Astrocyte of the spinal cord (primary cell): ENCODE data around the gene GH1.

Experiments used
- DNase-seq: peaks from one replicate; pipeline ENCODE4 v3.0.0; 2011; ENCODE audit warnings: low read depth, low spot score
- H3K4me3 ChIP-seq: 2 replicates; pipeline ENCODE4 v1.5.1; 2011; ENCODE audit warnings: low read depth, mild to moderate bottlenecking, low read length, moderate library complexity
- in situ Hi-C: cut with HindIII; loops from 2 replicates; pipeline ENCODE4 v1.10.0; 2017; ENCODE audit warnings: low sequenced_read_pairs
- TF ChIP-seq, protein P1 (sequence below): IDR thresholded peaks from 2 replicates; pipeline ENCODE4 v1.5.1; 2012; ENCODE audit warnings: low read depth, mild to moderate bottlenecking, low read length, inconsistent platforms

Gene GH1

DNA sequence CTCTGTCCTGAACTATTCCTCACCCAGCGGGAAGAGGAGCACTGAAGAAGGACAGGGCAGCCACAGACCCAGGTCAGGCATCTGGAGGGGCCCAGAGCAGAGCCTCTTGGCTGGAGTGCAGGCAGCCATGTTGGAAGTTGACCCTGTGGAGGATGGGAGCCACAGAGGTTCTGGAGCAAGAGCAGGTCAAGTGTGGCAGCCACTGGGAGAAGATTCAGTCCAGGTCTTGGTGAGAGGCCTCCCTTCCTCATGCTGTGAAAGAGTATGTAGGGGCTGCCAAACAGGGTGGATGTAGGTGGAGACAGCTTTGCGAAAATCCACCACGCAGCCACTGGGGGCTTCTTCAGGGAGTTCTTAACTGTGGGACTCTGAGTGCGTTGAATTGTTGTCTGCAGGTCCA lies 14.1 kb upstream of the GH1 start:
- in situ Hi-C loops: no loop called here
- TF ChIP-seq, protein P1, sequence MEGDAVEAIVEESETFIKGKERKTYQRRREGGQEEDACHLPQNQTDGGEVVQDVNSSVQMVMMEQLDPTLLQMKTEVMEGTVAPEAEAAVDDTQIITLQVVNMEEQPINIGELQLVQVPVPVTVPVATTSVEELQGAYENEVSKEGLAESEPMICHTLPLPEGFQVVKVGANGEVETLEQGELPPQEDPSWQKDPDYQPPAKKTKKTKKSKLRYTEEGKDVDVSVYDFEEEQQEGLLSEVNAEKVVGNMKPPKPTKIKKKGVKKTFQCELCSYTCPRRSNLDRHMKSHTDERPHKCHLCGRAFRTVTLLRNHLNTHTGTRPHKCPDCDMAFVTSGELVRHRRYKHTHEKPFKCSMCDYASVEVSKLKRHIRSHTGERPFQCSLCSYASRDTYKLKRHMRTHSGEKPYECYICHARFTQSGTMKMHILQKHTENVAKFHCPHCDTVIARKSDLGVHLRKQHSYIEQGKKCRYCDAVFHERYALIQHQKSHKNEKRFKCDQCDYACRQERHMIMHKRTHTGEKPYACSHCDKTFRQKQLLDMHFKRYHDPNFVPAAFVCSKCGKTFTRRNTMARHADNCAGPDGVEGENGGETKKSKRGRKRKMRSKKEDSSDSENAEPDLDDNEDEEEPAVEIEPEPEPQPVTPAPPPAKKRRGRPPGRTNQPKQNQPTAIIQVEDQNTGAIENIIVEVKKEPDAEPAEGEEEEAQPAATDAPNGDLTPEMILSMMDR: no peak
- no peak for DNase-seq
- H3K4me3 ChIP-seq: no peak overlapping the region

DNA sequence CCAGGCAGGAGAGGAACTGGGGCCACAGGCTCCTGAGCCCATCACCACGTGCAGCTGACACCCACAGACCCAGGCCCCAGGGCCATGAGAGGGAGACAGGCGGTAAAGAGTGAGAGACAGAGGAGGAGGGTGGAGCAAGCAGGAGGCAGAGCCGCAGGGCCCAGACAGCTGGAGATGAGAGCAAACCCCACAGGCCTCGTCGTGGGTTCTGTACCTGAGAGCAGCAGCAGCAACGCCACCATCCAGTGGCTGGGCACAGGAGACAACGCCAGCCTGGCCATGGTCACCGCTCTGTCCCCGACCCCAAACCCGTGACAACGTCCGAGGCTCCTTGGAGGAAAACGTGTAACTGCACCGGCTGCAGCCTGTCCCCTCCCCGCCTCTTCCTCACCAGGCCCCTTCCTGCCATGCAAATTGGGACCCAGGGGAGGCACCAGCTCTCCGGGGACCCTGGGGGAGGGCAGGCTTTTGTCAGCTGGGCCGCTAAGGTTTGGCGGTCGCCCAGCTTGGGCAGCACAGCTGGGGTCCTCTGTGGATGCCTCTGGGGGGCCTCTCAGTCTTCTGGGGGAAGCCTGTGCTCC lies 13.4 kb upstream of the GH1 start, which contains the start of gene CD79B:
CD79B (minus strand) TSS at position 351 of the 581 bp plus-strand sequence; CDS start at position 281, 70 bp downstream.
- TF ChIP-seq, protein P1: no peak
- no peak within 1 kb of the TSS for H3K4me3 ChIP-seq
- in situ Hi-C loops: no loop called here
- DNase-seq: no peak

DNA sequence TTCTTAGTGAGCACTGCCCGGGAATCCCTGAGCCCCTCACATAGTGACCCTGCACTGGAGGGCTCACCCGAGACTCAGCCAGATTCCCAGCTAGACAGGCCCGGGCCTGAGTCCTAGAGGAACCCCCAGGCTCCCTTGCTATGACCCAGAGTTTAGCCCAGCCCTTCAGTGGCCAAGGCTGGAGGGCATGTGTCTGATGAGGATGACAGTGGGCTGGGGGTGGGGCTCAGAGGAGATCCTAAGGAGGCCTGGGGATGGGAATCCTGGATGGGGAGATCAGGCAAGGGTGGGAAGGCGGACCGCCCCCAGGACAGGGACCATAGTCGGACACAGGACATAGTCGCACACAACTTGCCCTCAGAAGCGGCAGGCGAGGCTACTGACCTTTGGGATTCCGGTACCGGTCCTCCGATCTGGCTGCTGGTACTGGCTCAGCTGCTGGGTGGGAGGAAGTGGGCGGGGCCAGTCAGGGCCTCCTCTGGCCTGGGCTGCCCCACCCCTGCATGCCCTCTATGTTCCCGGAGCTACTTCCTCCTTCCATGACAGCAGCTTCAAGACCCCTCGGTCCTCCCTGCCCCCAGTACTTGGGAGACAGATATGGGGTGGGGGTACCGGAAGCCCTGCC lies 12.4 kb upstream of the GH1 start:
- no peak for DNase-seq
- no peak overlapping the region for H3K4me3 ChIP-seq
- in situ Hi-C loops: no loop called here
- TF ChIP-seq, protein P1: no peak

DNA sequence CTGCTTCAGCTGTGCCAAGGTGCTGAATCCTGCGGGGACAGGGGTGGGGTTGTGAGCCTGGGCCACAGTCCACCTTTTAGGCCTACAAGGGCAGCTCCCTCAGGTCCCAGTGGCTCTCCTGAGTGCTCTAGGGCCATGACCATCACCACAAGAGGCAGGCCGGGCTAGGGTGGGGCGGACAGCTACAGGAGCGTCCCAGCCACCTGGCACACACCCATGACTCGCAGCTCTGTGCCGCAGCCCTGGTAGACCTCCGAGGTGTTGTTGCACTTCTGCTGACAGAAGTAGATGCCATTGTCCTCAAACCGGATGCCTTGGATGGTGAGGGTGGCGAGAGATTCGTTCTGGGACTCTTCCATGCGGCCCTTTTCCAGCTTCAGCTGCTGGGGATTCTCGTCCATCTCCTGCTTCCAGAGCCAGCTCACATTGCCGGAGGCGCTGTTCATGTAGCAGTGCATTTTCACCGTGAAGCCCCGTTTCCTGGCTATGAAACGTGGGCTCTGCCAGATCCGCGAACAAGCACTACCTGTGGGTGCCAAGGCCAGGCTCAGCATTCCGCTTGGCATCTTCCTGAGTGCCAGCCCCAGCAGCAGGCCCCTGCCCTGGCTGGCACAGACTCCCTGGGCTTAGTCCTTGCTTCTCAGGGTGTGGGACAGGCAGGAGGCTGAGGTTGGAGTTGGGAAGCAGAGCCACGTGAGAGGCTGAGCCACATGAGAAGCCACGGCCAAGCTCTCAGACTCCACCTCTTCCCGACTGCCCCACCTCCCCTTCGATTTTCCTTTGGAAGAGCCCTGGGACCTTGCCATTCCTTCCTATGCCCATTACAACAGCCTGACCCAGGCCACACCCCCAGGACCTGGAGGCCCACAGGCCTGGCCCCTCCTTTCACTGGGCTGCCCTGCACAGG lies 11.5 kb upstream of the GH1 start:
- in situ Hi-C loops: no loop called here
- H3K4me3 ChIP-seq: no peak overlapping the region
- TF ChIP-seq, protein P1: no peak
- no peak for DNase-seq

DNA sequence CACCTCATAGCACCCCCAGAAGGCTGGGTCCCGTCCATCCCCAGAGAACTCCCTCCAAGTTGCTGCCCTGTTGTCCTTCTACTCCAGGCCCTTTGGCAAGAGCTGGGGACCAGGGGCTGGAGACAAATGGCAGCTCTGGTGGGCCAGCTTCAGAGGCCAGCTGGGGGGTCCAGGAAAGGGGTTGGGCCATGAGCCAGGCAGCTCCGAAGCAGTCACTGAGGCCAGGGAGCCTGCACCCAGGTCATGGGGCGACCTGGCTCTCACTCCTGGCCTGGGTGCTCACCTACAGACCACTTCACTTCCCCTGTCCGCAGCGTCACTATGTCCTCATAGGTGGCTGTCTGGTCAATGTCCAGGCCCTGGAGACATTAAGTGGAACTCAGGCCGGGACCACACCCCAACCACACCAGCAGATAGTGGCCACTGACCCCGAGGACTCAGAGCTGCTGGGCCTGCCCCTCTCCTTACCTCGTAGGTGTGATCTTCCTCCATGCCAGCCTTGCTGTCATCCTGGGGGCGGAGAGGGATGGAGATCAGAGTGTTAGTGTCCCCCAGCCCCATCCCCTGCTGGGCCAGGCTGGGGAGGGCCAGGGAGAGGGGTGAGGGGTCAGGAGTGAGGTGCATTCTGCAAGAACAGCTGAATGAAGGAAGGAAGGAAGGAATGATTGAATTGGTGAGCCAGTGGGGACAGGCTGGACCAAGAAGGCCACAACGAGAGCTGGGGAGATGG lies 10.5 kb upstream of the GH1 start:
- H3K4me3 ChIP-seq: no peak overlapping the region
- in situ Hi-C loops: no loop called here
- no peak for DNase-seq
- TF ChIP-seq, protein P1: no peak

DNA sequence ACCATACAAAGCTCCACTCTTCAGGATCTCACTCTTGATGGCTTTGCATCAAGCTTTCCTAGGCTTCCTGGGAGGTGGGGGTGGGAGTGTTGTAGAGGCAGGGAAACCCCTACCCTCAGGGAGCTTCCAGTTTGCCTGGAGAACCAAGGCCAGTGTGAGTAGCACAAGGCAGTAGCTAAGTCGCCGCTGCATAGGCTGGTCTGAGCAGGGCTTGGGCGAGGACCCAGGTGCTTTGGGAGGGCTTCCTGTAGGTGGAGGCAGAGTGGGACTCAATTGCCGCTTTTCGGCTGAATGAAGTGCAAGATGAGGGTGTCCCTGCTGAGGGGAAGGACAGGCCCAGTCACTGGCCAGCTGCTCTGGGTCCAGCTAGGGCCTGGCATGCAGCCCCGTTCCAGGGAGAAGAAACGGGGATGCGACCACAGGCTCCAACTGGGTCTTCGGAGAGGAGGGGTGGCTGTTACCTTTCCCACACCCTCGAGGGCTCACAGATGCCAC lies 9.6 kb upstream of the GH1 start:
- TF ChIP-seq, protein P1: no peak
- no peak overlapping the region for H3K4me3 ChIP-seq
- in situ Hi-C loops: no loop called here
- no peak for DNase-seq
